NK-92 (cell line): ENCODE measurements around the gene SLC18A2.
"Not testable (repeated sequence)": the region's sequence is repeated elsewhere in the genome, so short reads cannot be mapped to it uniquely, and the experiment has no call there.

ENCODE experiments used
- DNase-seq: peaks from one replicate; lab custom pipeline; 2025; ENCODE audit not compliant: unreplicated experiment; lab: John Stamatoyannopoulos, UW

The SLC18A2 gene

GRCh38 chr10:117262291-117262902 lies 21.5 kb downstream of the SLC18A2 start:
- no peak for DNase-seq

- no peak for DNase-seq
Measured at GRCh38 chr10:117262903-117263293, 22.0 kb downstream of the SLC18A2 start.

GRCh38 chr10:117264782-117265181 lies 23.9 kb downstream of the SLC18A2 start:
- DNase-seq: no peak

GRCh38 chr10:117266400-117266799 lies 25.5 kb downstream of the SLC18A2 start:
- no peak for DNase-seq

- DNase-seq: no peak
Measured at GRCh38 chr10:117266812-117267211, 25.9 kb downstream of the SLC18A2 start.

GRCh38 chr10:117268258-117268657 lies 27.3 kb downstream of the SLC18A2 start:
- DNase-seq: no peak

GRCh38 chr10:117268907-117269306 lies 28.0 kb downstream of the SLC18A2 start:
- no peak for DNase-seq

GRCh38 chr10:117271427-117271826 lies 30.5 kb downstream of the SLC18A2 start:
- DNase-seq: no peak

- no peak for DNase-seq
Measured at GRCh38 chr10:117272195-117273076, 31.5 kb downstream of the SLC18A2 start.

GRCh38 chr10:117273980-117274379 lies 33.1 kb downstream of the SLC18A2 start:
- no peak for DNase-seq

- DNase-seq: no peak
Measured at GRCh38 chr10:117274509-117274908, 33.6 kb downstream of the SLC18A2 start.

- DNase-seq: no peak
Measured at GRCh38 chr10:117275121-117275520, 34.2 kb downstream of the SLC18A2 start.

- DNase-seq: no peak
Measured at GRCh38 chr10:117277675-117278074, 36.8 kb downstream of the SLC18A2 start.

- no peak for DNase-seq
Measured at GRCh38 chr10:117284716-117285494, 44.0 kb downstream of the SLC18A2 start.

- DNase-seq: not testable (repeated sequence)
Measured at GRCh38 chr10:117290872-117291271, 50.0 kb downstream of the SLC18A2 start.

- DNase-seq: no peak
Measured at GRCh38 chr10:117294039-117294645, 53.2 kb downstream of the SLC18A2 start.

- no peak for DNase-seq
Measured at GRCh38 chr10:117294735-117295134, 53.8 kb downstream of the SLC18A2 start.

GRCh38 chr10:117298219-117298618 lies 57.3 kb downstream of the SLC18A2 start:
- no peak for DNase-seq

- no peak for DNase-seq
Measured at GRCh38 chr10:117299435-117299834, 58.5 kb downstream of the SLC18A2 start.

GRCh38 chr10:117300671-117301070 lies 59.8 kb downstream of the SLC18A2 start:
- no peak for DNase-seq

- DNase-seq: not testable (repeated sequence)
Measured at GRCh38 chr10:117303451-117303850, 62.5 kb downstream of the SLC18A2 start.
